Amygdala (tissue), 56 donors: ENCODE data around the gene DRAP1.

Source experiments
- DNase-seq, 56 donors: peaks; one replicate each; lab custom pipeline; 2025; lab: John Stamatoyannopoulos, UW

DRAP1 gene, protein sequence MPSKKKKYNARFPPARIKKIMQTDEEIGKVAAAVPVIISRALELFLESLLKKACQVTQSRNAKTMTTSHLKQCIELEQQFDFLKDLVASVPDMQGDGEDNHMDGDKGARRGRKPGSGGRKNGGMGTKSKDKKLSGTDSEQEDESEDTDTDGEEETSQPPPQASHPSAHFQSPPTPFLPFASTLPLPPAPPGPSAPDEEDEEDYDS

GRCh38 chr11:65919141-65919572 lies at the start of gene DRAP1:
TSS of gene DRAP1 (plus strand) at chr11:65919426. CDS start at chr11:65919502, 76 bp downstream.
- DNase-seq, result peak; percentile 71 to 100 (median 98)

- no peak for DNase-seq
These were observed 49.5 kb upstream of the DRAP1 start for GRCh38 chr11:65869643-65870306.

- DNase-seq, result no peak
These were observed 48.9 kb upstream of the DRAP1 start for GRCh38 chr11:65870307-65870658.

DNA sequence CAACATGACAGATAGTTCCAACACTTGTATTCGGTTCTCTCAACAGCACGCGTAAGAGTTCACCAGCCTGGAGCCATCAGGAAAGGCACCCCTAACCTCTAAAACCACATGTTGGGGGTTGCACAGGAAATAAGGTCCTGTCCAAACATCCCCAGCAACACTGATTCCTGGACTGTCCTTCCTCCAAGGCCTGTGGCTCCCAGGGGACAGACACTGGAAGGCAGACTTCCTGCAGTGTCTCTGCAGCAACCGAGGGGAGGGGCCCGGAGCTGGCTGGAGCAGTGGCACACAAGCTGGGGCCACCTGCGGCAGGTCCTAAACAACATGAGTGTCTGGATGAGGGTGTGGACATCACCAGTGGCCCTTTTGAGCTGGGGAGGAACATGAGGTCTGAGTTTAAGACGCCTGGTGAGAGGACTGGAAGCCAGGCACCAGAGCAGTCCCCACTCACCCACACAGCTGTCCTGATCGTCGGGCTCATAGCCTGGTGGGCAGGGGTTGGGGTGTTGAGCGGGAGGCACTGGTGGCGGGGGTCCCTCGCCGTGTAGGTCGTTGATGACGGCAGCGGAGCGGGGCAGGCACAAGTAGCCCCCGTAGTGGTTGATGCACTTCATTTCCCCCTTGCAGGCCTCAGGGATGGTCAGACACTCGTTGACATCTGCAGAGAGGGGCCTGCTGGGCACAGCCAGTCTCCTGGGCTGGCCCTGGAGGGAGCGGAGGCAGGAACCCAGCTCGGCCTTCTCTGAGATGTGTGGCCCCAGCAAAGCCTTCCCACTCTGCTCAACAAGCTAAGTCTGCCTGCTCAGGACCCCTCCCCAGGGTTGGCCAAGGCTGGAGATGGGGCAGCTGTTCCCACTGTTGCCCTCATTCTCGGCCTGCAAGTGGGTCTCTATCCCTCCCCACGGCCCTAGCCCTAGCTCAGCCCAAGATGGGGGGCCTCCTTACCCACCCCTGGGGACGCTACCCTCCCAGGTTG lies 48.2 kb upstream of the DRAP1 start:
- no peak for DNase-seq

- peak in 3 of 56 donors; percentile 4 to 52 (median 43) for DNase-seq
These were observed 47.2 kb upstream of the DRAP1 start for GRCh38 chr11:65871811-65872548.

DNA sequence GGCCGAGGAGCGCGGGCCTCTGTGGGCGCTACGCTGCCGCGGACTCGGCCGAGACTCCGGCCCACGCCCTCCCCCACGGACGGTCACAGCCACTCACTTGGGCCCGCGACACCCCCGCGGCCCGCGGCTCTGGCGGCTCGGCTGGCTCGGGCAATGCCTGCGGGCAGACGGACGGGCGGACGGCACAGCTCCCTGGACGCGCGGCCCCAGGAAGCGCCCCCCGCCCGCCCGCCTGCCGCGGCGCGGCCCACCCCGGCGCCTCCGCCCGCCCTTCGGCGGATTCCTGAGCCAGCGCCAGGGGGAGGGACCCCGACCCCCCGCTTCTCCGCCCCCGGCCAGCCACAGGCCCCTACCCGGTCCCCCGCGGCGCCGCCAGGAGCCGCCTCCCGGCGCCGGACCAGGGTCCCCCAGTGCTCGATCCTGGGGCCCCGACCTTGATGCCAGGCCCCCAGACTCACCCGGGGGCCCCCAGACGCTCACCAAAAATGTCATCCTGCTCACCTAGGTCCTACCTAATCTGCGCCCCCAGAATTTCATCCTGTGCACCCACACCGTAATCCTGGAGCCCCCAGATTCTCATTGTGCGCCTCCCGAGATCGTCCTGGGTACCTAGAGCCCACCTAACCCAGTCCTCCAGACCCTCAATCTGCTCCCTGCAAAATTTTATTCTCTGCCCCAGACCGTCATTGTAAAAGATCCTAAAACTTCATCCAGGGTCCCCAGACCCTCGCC lies 46.5 kb upstream of the DRAP1 start, which contains the start of gene EFEMP2:
TSS of gene EFEMP2 (minus strand) at position 215 of the 732 bp plus-strand sequence. CDS start 446 bp downstream, outside the sequence.
- DNase-seq, result peak in 5 of 56 donors; percentile 23 to 52 (median 42)

DNA sequence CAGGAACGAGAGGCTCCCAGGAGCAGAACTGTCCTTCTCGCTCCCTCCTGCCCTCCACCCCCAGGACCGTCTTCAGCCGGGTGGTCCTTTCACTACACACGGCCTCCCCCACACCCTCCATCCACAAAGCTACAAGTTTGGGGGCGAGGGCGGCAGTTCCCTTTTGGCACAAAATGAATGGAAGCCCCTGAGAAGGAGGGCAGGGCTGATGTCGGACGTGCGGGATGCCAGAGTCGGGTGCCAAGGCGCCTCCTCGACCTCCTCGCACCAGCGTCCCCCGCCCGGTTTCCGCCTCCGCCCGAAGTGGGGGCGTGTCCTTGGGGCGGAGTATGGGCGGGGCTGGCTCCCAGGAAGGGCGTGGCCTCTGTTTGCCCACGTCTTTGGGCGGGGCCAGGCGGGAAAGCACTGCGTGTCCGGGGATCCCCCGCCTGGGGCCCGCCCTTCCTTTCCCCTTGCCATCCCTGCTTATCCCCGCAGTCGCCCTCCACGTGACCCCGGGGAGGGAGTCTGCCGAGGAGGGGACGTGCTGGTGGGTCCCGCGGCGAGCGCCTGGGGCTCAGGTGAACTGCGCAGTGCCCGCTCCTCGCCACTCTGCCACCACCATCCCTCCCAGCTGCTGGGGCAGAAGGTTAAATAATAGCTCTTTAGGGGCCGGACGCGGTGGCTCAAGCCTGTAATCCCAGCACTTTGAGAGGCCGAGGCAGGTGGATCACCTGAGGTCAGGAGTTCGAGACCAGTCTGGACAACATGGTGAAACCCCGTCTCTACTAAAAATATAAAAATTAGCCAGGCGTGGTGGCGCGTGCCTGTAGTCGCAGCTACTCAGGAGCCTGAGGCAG lies 45.7 kb upstream of the DRAP1 start:
- peak in 55 of 56 donors; percentile 30 to 96 (median 82) for DNase-seq

- DNase-seq, result no peak
These were observed 39.6 kb upstream of the DRAP1 start, which contains the start of gene CTSW for GRCh38 chr11:65879617-65880016. TSS of gene CTSW (plus strand) at chr11:65879837. CDS start at chr11:65879855, 18 bp downstream.

- DNase-seq, result no peak
These were observed 39.2 kb upstream of the DRAP1 start for GRCh38 chr11:65880027-65880426.

GRCh38 chr11:65880844-65881421 lies 38.3 kb upstream of the DRAP1 start:
- no peak for DNase-seq

DNA sequence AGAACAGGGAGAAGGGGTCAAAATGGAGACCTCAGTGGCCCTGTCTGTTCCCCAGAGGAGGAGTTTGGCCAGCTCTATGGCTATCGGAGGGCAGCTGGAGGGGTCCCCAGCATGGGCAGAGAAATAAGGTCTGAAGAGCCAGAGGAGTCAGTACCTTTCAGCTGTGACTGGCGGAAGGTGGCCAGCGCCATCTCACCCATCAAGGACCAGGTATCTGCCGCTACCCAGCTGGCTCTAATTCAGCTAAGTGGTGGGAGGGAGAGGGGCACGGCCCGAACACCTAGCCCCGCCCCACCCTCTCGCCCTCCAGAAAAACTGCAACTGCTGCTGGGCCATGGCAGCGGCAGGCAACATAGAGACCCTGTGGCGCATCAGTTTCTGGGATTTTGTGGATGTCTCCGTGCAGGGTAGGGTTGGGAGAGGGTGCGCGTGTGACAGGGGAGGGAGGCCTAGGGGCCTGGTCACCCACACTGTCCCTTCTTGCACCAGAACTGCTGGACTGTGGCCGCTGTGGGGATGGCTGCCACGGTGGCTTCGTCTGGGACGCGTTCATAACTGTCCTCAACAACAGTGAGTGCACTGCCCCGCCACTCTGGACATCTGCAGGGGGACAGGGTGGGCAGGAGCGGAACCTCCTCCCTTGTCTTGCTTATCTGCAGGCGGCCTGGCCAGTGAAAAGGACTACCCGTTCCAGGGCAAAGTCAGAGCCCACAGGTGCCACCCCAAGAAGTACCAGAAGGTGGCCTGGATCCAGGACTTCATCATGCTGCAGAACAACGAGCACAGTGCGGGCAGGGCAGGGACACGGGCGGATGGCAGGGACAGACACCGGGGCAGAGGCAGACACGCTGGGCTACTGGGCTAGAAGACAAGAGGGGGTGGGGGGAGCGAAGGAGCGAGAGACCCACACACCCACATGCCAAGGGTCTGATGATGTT lies 36.8 kb upstream of the DRAP1 start:
- no peak for DNase-seq

DNA sequence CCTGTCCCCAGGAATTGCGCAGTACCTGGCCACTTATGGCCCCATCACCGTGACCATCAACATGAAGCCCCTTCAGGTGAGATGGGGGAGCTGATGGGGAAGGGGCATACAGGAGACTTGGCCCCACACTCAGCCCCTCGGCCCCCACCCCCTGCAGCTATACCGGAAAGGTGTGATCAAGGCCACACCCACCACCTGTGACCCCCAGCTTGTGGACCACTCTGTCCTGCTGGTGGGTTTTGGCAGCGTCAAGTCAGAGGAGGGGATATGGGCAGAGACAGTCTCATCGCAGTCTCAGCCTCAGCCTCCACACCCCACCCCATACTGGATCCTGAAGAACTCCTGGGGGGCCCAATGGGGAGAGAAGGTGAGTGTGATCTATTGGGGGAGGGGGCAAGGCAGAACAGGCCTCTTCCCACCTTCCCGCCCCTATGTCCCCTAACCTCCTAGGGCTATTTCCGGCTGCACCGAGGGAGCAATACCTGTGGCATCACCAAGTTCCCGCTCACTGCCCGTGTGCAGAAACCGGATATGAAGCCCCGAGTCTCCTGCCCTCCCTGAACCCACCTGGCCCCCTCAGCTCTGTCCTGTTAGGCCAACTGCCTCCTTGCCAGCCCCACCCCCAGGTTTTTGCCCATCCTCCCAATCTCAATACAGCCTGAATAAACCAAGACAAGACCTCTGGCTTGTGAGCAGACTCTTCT lies 36.0 kb upstream of the DRAP1 start:
- no peak for DNase-seq

- no peak for DNase-seq
These were observed 35.2 kb upstream of the DRAP1 start for GRCh38 chr11:65883786-65884715.

- DNase-seq, result peak in 51 of 56 donors; percentile 16 to 83 (median 52)
These were observed 34.5 kb upstream of the DRAP1 start for GRCh38 chr11:65884716-65885092.

DNA sequence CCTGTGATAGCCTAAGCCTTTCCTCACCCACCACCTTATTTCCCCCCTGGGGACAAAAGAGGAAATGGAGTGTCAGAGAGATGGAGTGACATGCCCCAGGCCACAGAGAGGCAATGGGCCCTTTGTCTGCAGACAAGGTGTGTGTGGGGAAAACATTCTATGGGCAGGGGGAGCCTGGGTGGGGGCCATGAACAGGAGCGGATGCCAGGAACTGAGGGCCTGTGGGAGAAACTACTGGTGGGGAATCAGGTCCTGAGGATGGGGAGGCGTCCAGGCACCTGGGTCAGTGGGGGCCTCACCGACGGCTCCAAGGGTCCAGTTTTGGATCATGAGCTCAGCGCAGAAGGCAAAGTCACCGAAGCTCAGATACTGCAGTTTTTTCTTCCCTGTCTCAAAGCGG lies 34.0 kb upstream of the DRAP1 start:
- DNase-seq, result no peak
